SH-SY5Y (cell line): ENCODE data around the gene ECM2.

Experiments
- GATA2 ChIP-seq: IDR thresholded peaks from 2 replicates; pipeline ENCODE4 v1.6.1; 2011; ENCODE audit warnings: mild to moderate bottlenecking, low read depth, low read length
- GATA3 ChIP-seq: IDR thresholded peaks from 2 replicates; pipeline ENCODE4 v1.6.1; 2011; ENCODE audit warnings: low read depth, mild to moderate bottlenecking, low read length, moderate library complexity

DNA sequence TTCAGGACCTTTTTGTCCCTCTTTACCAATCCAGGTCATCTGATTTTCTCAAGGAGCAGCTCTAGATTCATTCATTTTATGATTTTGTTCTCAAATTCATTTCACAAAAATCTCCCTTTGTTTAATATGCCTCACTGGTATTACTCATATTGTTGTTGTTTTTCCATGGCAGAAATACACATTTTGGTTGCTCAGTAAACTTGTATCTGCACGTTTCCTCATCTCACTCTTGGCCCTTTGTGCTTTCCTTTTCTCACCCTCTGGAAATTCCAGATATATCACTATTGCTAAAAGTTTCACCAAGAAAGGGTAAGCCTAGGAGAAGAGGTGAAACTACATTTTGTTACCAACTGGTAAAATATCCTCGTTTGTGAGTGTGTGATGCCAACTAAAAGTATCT is 68.3 kb downstream of the ECM2 start:
- TF ChIP-seq GATA2 (no peak), GATA3 (no peak)
